Measurements from ENCODE around the gene PPARD.
A peak's percentile ranks its signal among the peaks of the same experiment; 100 is the strongest.

PPARD gene

DNA sequence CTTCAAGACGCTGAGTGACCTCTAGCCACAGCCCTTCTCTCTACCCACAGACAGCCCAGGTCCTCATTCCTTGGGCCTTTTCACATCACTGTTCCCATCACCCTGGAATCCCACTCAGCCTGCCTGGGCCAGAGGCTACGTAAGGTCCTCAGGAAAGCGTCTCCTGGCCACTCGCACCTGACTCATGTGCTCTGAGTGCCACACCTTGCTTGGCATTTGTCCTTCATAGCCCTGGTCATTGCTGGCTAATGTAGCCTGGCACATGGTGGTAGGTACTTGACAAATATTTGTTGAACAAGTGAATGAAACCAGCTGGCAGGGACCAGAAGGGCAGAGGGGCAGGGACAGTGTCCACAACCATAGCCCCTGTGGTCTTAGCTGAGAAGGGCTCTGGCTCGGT, 59.2 kb downstream of the PPARD start:
- peaks cover 45% of the 10 kb centered on the region for H3K4me1 Mint-ChIP-seq
- ATAC-seq, result no peak

DNA sequence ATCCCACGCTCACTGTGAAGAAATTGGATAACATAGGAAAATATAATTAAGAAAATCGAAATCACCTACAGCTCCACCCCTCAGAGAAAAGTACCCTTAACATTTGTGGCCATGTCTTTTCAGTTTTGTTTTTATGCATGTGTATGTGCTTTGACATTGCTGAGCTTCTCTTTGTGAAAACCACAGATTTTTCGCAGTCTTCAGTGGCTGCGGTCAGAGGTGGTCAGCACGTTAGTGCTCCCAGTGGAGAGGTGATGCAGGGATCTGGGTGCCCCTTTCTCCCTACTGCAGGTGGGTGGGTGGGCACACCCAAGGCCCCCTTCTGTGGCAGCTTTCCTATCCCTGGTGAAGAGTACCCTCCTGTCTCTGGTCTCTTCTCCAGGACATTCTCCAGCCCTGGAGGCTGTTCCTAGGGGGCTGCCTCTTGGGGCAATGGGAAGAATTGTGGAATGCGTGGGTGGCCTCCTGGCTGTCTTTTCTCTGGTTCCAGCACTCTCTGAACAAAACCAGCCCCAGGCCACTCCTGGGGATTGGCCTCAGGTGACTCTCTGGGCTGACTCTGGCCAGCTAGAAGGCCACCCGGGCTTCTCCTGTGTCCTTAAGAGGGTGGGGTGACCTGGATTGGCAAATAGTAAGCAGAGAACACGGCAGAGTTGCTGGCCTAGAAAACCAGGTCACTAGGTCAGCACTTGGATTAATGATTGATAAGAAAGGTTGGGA, 59.9 kb downstream of the PPARD start:
- H3K4me1 Mint-ChIP-seq, result peaks cover 43% of the 10 kb centered on the region
- peak; percentile 43 for ATAC-seq
- peak overlapping the region in 1 of 2 donors; percentile 62 for H3K27ac Mint-ChIP-seq
- H3K27me3 Mint-ChIP-seq, result no peaks in the 10 kb centered on the region
- no peak for DNase-seq
- no peak overlapping the region for H3K4me3 Mint-ChIP-seq
- no peaks in the 10 kb centered on the region for H3K9me3 Mint-ChIP-seq

More for the DNA sequence above, 59.2 kb downstream of the PPARD start:
- H3K4me3 Mint-ChIP-seq, result no peak overlapping the region
- DNase-seq, result no peak
- H3K27me3 Mint-ChIP-seq, result no peaks in the 10 kb centered on the region
- peak overlapping the region in 1 of 2 donors; percentile 62 for H3K27ac Mint-ChIP-seq
- H3K9me3 Mint-ChIP-seq, result no peaks in the 10 kb centered on the region

DNA sequence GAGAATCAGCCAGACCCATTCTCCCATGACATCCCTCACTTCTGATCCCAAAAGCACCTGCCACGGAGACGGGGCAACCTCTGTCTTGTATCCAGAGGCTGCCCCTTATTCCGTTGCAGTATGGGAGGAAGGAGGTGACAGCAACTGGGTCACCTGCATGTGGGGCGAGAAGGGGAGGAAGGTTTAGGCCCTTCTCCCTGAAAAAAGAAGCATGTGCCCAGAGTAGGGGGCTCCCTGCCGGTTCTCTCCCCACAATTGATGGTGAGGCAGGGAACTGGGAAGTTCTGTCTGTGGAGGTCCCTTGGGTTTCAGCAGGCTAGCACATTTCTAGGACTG, 60.5 kb downstream of the PPARD start:
- Mint-ChIP-seq H3K9me3 (no peaks in the 10 kb centered on the region), H3K27me3 (no peaks in the 10 kb centered on the region), H3K27ac (no peak overlapping the region), H3K4me1 (peaks cover 39% of the 10 kb centered on the region), H3K4me3 (no peak overlapping the region)
- no peak for ATAC-seq
- DNase-seq, result no peak

DNA sequence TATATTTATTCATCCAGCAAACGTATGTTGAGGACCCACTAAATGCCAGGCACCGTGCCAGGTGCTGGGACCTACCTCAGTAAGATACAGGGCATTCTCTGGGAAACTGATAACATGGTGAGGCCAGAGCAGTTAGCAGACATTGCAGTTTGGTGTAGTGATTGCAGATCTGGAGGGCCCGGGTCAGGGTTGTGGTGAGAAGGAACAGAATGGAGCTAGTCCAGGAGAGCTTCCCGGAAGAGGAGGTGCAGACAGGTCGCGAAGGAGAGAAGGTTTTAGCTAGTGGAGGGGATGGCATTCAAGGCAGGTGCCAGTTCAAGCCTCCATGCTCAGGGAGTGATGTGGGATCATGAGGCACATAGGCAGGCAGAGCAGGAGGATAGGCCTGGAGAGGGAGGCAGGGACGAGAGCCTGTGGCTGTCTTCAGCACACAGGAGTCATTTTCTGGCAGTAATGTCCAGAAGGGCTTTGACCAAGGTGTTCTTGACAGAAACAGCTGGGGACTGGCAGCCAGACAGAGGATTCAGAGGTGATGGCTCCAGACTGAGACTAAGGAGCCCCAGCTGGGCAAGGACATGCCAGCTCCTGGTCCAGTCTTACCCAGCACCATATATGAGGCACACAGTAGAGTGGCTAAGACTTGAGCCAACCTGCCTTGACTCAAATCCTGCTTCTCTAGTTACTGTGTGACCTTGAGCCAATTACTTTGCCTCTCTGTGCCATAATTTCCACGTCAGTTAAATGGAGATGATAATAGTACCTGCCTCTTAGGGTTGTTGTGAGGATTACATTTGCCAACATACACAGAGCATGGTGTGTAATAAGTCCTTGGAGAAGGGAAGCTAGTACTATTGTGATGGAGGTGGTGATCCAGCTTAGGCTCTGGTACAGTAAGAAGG, 61.4 kb downstream of the PPARD start:
- ATAC-seq (no peak), DNase-seq (no peak)
- Mint-ChIP-seq H3K27me3 (no peaks in the 10 kb centered on the region), H3K4me3 (no peak overlapping the region), H3K27ac (peak overlapping the region in 1 of 2 donors; percentile 42), H3K4me1 (peaks cover 48% of the 10 kb centered on the region), H3K9me3 (no peaks in the 10 kb centered on the region)

DNA sequence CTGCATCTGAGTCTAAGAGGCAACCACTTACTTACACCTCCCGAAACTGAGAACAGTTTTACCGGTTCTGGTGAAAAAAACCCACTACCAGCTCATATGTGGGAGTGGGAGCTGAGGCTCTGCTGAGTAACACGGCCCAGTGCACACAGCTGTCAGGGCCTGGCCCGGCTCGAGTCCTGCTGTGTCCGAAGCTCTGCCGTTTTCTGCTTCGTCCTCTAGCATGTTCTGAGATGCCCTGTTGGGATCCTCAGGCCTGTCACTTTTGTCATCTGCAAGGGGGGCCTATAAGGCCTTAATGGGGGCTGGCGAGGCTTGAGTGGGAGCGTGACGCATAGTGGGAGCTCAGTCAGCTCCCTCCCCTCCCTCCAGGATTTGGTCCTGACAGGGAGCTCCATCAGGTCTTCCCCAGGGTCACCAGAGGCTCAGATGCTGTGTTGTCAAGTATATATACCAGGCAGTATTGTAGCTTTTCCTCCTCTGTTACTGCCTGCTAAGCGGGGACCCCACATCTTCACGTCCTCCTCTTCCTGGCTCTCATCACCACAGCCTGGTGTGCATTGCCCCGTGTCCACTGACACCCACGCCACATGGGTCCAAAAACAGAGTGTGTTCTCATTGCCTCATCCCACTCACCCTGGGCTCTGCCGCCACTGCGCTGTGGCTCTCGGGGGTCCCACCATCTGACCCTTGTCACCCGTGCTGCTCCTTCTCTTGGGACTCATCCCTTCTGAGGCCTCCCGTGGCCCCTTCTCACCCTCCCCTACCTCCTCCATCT, 64.5 kb downstream of the PPARD start:
- no peak for ATAC-seq
- H3K9me3 Mint-ChIP-seq, result no peaks in the 10 kb centered on the region
- peaks cover 55% of the 10 kb centered on the region for H3K4me1 Mint-ChIP-seq
- no peak overlapping the region for H3K4me3 Mint-ChIP-seq
- DNase-seq, result no peak
- no peaks in the 10 kb centered on the region for H3K27me3 Mint-ChIP-seq
- no peak overlapping the region for H3K27ac Mint-ChIP-seq

DNA sequence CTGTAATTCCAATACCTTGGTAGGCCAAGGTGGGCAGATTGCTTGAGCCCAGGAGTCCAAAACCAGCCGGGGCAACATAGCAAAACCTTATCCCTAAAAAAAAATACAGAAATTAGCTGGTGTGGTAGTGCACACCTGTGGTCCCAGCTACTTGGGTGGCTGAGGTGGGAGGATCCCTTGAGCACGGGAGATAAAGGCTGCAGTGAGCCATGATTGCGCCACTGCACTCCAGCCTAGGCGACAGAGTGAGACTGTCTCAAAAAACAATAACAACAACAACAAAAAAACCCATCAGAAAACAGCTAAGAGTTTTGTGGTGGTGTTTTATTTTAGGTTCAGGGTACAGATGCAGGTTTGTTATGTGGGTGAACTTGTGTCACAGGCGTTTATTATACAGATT, 66.9 kb downstream of the PPARD start:
- ATAC-seq (no peak), DNase-seq (no peak)
- peaks cover 41% of the 10 kb centered on the region for H3K4me1 Mint-ChIP-seq
- H3K4me3 Mint-ChIP-seq, result no peak overlapping the region
- no peaks in the 10 kb centered on the region for H3K9me3 Mint-ChIP-seq
- no peak overlapping the region for H3K27ac Mint-ChIP-seq
- no peaks in the 10 kb centered on the region for H3K27me3 Mint-ChIP-seq

DNA sequence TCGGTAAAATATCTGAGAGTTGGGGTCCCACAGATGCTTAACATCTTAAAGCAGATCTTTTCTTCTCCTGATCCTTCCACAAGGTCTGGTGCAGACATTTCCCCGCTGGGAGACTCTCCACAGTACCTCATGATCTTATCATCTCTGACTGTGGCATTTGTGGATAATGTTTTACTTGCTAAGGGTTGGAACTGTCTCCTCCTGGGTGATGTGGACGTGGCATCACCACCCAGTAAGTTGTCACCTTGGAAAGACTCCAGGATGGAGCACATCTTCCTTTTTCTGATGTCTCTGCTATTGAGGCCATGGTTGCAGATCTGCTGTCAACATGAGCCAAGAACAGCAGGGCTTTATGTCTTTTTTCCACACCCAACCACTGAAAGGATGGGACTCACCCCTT, 67.8 kb downstream of the PPARD start:
- DNase-seq, result no peak
- Mint-ChIP-seq H3K4me3 (no peak overlapping the region), H3K4me1 (peaks cover 50% of the 10 kb centered on the region), H3K9me3 (no peaks in the 10 kb centered on the region), H3K27me3 (no peaks in the 10 kb centered on the region), H3K27ac (peak overlapping the region; percentile 59 to 75)
- no peak for ATAC-seq

DNA sequence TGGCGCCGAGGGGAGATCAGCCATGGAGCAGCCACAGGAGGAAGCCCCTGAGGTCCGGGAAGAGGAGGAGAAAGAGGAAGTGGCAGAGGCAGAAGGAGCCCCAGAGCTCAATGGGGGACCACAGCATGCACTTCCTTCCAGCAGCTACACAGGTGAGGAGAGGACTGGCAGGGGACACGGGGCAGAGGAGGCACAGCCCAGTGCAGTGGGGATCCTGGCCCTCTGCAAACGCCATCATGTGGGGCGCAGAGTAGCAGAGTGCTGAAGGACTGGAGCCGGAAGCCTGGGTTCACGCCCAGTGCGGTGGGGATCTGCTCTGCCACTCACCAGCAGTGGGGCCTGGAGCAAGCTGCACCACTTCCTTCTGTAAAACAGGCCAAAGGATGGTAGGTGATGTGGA, 68.7 kb downstream of the PPARD start:
- no peaks in the 10 kb centered on the region for H3K27me3 Mint-ChIP-seq
- H3K9me3 Mint-ChIP-seq, result no peaks in the 10 kb centered on the region
- peaks cover 55% of the 10 kb centered on the region for H3K4me1 Mint-ChIP-seq
- H3K4me3 Mint-ChIP-seq, result peak overlapping the region; percentile 50 to 64
- ATAC-seq, result peak; percentile 85
- H3K27ac Mint-ChIP-seq, result peak overlapping the region in 1 of 2 donors; percentile 91
- peak in 1 of 2 donors; percentile 24 for DNase-seq

DNA sequence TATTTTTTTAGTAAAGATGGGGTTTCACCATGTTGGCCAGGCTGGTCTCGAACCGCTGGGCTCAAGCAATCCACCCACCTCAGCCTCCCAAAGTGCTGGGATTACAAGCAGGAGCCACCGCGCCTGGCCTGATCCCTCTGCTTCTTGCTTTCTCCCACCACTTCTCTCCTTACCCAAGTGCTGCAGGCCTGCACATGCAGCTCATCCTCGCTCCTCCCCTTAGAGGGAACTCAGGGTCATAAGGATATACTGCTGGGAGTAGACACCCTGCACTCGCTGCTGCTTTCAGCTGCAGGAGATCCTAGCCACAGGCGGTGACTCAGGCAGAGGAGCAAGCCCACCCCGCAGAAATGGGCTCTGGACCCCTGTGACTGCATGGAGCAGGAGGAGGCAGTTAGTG, 69.7 kb downstream of the PPARD start:
- H3K27me3 Mint-ChIP-seq, result no peaks in the 10 kb centered on the region
- H3K9me3 Mint-ChIP-seq, result no peaks in the 10 kb centered on the region
- ATAC-seq (no peak), DNase-seq (no peak)
- H3K4me3 Mint-ChIP-seq, result no peak overlapping the region
- peaks cover 56% of the 10 kb centered on the region for H3K4me1 Mint-ChIP-seq
- H3K27ac Mint-ChIP-seq, result no peak overlapping the region

DNA sequence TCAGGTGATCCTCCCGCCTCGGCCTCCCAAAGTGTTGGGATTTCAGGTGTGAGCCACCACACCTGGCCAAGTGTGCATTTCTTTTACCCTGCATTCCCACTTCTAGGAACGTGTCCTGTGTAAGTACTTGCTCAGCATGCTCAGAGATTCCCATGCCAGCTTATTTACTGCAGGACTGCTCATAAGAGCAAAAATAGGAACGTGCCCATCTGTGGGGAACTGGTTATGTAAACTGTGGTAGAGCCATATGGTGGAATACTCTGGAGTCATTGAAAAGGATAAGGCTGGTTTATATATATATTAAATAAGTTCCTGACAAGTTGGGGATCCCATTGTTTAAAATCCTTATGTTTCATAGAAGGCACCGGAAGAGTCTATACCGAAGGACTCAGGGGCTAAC, 71.6 kb downstream of the PPARD start:
- Mint-ChIP-seq H3K27me3 (no peaks in the 10 kb centered on the region), H3K4me3 (no peak overlapping the region), H3K4me1 (peaks cover 60% of the 10 kb centered on the region), H3K9me3 (no peaks in the 10 kb centered on the region), H3K27ac (no peak overlapping the region)
- ATAC-seq (no peak), DNase-seq (no peak)

DNA sequence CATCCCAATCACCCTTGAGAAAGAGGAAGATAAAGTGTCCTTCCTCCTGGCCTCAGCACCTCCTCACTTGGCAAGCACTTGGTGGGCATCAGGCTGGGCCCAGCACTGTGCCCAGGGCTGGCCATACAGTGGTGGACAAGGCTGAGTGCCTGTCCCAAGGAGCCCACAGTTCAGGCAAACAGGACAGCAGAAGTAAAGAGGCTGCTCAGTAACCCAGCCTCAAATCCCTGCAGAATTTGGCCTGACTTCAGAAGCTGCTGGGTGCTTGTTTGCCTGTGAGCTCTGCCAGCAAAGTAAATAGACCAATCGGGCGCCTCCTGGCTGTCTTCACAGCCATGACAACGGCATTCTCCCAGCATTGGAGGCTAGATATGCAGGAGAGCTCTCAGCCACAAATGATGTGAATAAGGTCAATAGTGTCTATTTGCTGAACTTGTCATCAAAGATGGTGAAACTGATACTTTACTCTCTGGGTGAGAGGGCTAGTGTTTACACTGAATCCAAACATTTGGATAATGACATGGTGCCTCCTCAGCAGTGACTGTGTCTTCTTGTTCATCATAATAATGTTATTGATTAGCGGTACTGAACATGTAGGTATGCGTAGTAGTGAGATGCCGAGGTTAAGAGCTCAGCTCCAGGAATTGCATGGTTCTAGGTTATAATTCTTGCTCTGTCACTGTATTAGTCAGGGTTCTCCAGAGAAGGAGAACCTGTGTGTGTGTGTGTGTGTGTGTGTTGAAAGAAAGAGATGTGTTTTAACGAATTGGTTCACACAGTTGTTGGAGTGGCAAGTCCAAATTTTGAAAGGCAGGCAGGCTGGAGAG, 72.9 kb downstream of the PPARD start:
- DNase-seq (no peak), ATAC-seq (no peak)
- peaks cover 63% of the 10 kb centered on the region for H3K4me1 Mint-ChIP-seq
- H3K4me3 Mint-ChIP-seq, result no peak overlapping the region
- H3K27ac Mint-ChIP-seq, result peak overlapping the region; percentile 30 to 42
- H3K9me3 Mint-ChIP-seq, result no peaks in the 10 kb centered on the region
- H3K27me3 Mint-ChIP-seq, result no peaks in the 10 kb centered on the region

DNA sequence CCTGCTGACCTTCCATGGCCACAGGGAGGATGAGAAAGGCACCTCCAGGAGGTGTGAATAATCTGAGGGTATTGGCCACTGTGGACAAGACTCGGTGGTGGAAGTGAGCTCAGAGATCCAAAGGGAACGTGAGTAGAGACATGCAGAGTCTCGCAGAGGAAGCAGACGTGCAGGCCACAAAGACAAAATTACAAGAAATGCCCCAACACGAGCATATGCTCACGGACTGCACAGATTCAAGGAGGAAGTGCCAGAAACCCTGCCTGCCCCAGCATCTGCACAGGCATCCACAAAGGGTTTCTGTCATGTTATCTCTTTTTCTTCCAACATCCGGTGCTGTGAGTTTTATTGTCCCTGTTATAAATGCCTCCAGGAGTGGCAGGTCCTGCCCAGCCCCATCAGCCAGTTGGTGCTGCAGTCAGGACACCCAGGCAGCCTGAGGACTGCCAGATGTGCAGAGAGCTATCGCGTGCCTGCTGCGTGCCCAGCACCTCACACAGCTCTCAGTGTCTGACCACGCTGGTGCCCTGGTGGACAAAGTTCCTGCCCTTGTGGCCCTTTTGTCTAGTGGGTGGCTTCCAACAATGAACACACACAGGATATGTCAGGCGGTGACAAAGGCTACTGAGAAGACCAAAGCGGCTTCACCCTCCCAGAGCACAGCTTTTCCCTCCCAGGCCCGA, 75.8 kb downstream of the PPARD start:
- peak overlapping the region in 1 of 2 donors; percentile 26 for H3K4me3 Mint-ChIP-seq
- ATAC-seq (peak; percentile 62), DNase-seq (peak in 1 of 2 donors; percentile 15)
- peak overlapping the region; percentile 69 to 94 for H3K27ac Mint-ChIP-seq
- no peaks in the 10 kb centered on the region for H3K27me3 Mint-ChIP-seq
- no peaks in the 10 kb centered on the region for H3K9me3 Mint-ChIP-seq
- H3K4me1 Mint-ChIP-seq, result peaks cover 52% of the 10 kb centered on the region

DNA sequence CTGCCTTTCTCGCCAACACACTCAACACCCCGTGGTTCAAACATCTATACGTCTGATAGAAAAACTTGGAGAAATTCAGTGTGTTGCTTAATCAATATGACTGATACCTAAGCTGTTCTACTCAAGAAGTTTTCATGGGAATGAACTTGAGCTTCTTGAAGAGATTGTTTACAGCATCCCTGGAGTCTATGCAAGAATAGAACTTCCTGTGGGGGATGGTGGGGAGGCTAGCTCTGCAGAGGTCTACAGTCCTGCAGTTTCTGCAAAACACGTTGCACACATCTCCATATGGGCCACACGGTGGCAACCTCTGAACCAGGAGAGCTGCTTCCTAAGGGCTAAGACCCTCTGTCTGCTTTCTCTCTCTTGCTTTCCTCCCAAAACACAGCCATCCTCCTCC, 77.1 kb downstream of the PPARD start:
- peak; percentile 41 for ATAC-seq
- no peaks in the 10 kb centered on the region for H3K9me3 Mint-ChIP-seq
- H3K27ac Mint-ChIP-seq, result no peak overlapping the region
- H3K27me3 Mint-ChIP-seq, result no peaks in the 10 kb centered on the region
- peaks cover 50% of the 10 kb centered on the region for H3K4me1 Mint-ChIP-seq
- no peak overlapping the region for H3K4me3 Mint-ChIP-seq
- DNase-seq, result no peak

DNA sequence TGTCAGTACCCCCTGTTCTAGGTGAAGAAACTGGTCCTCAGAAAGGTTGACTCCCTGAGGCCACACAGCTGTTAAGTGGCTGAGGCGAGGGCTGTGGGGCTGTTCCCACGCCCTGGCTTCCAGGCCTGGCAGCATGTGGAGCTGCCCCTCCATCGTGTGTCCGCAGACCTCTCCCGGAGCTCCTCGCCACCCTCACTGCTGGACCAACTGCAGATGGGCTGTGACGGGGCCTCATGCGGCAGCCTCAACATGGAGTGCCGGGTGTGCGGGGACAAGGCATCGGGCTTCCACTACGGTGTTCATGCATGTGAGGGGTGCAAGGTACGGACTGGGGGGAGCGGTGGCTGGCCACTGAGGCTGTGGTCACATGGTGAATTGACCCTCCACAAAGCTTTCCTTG, 77.6 kb downstream of the PPARD start:
- DNase-seq (no peak), ATAC-seq (no peak)
- H3K9me3 Mint-ChIP-seq, result no peaks in the 10 kb centered on the region
- H3K4me1 Mint-ChIP-seq, result peaks cover 45% of the 10 kb centered on the region
- H3K4me3 Mint-ChIP-seq, result no peak overlapping the region
- no peaks in the 10 kb centered on the region for H3K27me3 Mint-ChIP-seq
- no peak overlapping the region for H3K27ac Mint-ChIP-seq
